NB4 (cell line): ENCODE results near the gene TANC2.

Source experiments
- POLR2A ChIP-seq: IDR thresholded peaks from 2 replicates; pipeline ENCODE4 v1.6.1; 2011; ENCODE audit warnings: mild to moderate bottlenecking; ENCODE audit not compliant: insufficient read length; ENCODE audit errors: extremely low read depth
- TF ChIP-seq, protein P1 (sequence below): IDR thresholded peaks from one replicate; pipeline ENCODE4 v1.5.1; 2012; ENCODE audit warnings: low read depth, low read length

DNA sequence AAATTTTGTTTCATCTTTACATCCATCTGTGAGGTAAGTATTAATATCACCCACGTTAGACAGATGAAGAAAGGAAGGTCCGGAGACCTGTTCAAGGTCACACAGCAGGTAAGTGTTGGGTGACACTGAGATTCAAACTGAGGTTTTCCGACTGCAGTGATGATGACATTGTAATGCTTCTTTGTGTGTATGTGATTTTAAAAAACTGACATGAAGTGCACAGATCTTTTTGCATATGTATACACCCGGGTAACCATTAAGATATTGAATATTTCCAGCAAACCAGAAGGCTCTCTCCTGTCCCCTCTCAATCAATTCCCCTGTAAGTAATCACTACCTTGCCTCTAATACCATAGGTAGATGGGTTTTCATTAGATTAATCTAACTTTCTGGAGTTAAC is 1.5 kb upstream of the TANC2 start:
- no peak for TF ChIP-seq POLR2A
- TF ChIP-seq, protein P1, sequence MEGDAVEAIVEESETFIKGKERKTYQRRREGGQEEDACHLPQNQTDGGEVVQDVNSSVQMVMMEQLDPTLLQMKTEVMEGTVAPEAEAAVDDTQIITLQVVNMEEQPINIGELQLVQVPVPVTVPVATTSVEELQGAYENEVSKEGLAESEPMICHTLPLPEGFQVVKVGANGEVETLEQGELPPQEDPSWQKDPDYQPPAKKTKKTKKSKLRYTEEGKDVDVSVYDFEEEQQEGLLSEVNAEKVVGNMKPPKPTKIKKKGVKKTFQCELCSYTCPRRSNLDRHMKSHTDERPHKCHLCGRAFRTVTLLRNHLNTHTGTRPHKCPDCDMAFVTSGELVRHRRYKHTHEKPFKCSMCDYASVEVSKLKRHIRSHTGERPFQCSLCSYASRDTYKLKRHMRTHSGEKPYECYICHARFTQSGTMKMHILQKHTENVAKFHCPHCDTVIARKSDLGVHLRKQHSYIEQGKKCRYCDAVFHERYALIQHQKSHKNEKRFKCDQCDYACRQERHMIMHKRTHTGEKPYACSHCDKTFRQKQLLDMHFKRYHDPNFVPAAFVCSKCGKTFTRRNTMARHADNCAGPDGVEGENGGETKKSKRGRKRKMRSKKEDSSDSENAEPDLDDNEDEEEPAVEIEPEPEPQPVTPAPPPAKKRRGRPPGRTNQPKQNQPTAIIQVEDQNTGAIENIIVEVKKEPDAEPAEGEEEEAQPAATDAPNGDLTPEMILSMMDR, result no peak
